ENCODE results near the gene UBB.
"Not testable (repeated sequence)": the region's sequence is repeated elsewhere in the genome, so short reads cannot be mapped to it uniquely, and the experiment has no call there.

GRCh38 chr17:16386126-16386507, 5.2 kb downstream of the UBB start:
- TF ChIP-seq EZH2 (IDR thresholded peaks at IDR 0.05; ENCODE audit: borderline replicate concordance, low read depth, low read length, severe bottlenecking): not testable (repeated sequence)
- TF ChIP-seq, protein P1, sequence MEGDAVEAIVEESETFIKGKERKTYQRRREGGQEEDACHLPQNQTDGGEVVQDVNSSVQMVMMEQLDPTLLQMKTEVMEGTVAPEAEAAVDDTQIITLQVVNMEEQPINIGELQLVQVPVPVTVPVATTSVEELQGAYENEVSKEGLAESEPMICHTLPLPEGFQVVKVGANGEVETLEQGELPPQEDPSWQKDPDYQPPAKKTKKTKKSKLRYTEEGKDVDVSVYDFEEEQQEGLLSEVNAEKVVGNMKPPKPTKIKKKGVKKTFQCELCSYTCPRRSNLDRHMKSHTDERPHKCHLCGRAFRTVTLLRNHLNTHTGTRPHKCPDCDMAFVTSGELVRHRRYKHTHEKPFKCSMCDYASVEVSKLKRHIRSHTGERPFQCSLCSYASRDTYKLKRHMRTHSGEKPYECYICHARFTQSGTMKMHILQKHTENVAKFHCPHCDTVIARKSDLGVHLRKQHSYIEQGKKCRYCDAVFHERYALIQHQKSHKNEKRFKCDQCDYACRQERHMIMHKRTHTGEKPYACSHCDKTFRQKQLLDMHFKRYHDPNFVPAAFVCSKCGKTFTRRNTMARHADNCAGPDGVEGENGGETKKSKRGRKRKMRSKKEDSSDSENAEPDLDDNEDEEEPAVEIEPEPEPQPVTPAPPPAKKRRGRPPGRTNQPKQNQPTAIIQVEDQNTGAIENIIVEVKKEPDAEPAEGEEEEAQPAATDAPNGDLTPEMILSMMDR (IDR thresholded peaks at IDR 0.05; ENCODE audit: borderline replicate concordance, extremely low read depth, low read length, poor library complexity, severe bottlenecking): not testable (repeated sequence)
